WTC11 (cell line): Measurements from ENCODE around the gene PNPLA6.

ENCODE experiments used
- CREB1 ChIP-seq: sonication (generic); formaldehyde crosslinking; IDR thresholded peaks from 2 replicates; pipeline ENCODE4 v1.8.0; 2023; ENCODE audit warnings: mild to moderate bottlenecking, missing genetic modification reagents
- CTCF ChIP-seq: fragments of 200-600 bp; IDR thresholded peaks from 2 replicates; pipeline ENCODE4 v1.8.0; 2022; ENCODE audit warnings: antibody characterized with exemption
- RELA ChIP-seq: sonication (generic); formaldehyde crosslinking; IDR thresholded peaks from 2 replicates; pipeline ENCODE4 v1.8.1; 2022; ENCODE audit warnings: missing genetic modification reagents, mild to moderate bottlenecking, borderline replicate concordance
- TF ChIP-seq, protein P1 (sequence below): sonication (generic); formaldehyde crosslinking; IDR thresholded peaks from 2 replicates; pipeline ENCODE4 v1.8.0; 2023; ENCODE audit warnings: missing genetic modification reagents, mild to moderate bottlenecking, borderline replicate concordance

DNA sequence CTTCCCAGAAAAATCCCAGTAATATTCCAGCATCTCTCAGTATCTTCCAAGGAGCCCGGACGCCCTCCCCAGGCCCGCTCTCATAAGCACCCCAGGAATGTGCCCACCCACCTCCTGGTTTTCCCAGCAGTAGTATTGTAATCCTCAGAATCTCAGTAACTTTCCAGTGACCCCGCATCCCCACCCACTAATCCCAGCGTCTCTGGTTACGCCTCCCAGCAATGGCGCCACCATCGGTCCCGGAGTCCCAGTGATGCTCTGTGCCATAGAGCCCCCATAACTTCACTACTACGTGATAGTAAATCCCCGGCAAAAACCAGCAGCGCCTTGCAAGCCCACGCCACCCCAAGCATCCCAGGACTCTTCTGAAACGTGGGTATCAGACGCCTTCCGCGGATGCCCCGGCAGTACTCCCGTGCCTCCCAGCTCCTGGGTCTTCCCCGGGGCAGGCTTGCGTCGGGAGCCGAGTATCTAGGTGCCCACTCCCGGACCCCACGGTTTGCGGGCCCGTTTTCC, 928 bp upstream of the PNPLA6 start:
- TF ChIP-seq CTCF (no peak), CREB1 (no peak), RELA (CRISPR knock-in tag) (no peak)
- TF ChIP-seq, protein P1, sequence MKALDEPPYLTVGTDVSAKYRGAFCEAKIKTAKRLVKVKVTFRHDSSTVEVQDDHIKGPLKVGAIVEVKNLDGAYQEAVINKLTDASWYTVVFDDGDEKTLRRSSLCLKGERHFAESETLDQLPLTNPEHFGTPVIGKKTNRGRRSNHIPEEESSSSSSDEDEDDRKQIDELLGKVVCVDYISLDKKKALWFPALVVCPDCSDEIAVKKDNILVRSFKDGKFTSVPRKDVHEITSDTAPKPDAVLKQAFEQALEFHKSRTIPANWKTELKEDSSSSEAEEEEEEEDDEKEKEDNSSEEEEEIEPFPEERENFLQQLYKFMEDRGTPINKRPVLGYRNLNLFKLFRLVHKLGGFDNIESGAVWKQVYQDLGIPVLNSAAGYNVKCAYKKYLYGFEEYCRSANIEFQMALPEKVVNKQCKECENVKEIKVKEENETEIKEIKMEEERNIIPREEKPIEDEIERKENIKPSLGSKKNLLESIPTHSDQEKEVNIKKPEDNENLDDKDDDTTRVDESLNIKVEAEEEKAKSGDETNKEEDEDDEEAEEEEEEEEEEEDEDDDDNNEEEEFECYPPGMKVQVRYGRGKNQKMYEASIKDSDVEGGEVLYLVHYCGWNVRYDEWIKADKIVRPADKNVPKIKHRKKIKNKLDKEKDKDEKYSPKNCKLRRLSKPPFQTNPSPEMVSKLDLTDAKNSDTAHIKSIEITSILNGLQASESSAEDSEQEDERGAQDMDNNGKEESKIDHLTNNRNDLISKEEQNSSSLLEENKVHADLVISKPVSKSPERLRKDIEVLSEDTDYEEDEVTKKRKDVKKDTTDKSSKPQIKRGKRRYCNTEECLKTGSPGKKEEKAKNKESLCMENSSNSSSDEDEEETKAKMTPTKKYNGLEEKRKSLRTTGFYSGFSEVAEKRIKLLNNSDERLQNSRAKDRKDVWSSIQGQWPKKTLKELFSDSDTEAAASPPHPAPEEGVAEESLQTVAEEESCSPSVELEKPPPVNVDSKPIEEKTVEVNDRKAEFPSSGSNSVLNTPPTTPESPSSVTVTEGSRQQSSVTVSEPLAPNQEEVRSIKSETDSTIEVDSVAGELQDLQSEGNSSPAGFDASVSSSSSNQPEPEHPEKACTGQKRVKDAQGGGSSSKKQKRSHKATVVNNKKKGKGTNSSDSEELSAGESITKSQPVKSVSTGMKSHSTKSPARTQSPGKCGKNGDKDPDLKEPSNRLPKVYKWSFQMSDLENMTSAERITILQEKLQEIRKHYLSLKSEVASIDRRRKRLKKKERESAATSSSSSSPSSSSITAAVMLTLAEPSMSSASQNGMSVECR (CRISPR knock-in tag) = no peak
